Esophagus muscularis mucosa (tissue), 4 donors: Measurements from ENCODE around the gene HOOK1. TPM values are rescaled to one million over a fixed set of nuclear protein-coding genes. Genes with fewer than 3 reads are reported as not detected.

Source experiments
- DNase-seq: peaks from one replicate; pipeline ENCODE4 v3.0.0-alpha.2; 2017; ENCODE audit errors: extremely low spot score
- H3K27ac ChIP-seq, 4 donors: fragments of 200-600 bp; sonication (generic); replicated peaks in 1 of 4; 1 replicate in 3 of 4; 2 replicates in 1 of 4; pipeline ENCODE4 v1.5.1; 2016 to 2019; ENCODE audit warnings: mild to moderate bottlenecking in 1 of 4
- H3K27me3 ChIP-seq, 4 donors: fragments of 200-600 bp; sonication (generic); one replicate each; pipeline versions ENCODE4 v1.5.1 to v1.6.0; 2016 to 2019
- H3K36me3 ChIP-seq, 4 donors: fragments of 200-600 bp; sonication (generic); one replicate each; pipeline ENCODE4 v1.5.1; 2016 to 2019
- H3K4me1 ChIP-seq, 4 donors: fragments of 200-600 bp; sonication (generic); one replicate each; pipeline ENCODE4 v1.5.1; 2016 to 2019
- H3K4me3 ChIP-seq, 4 donors: fragments of 200-600 bp; sonication (generic); 1 replicate in 2 of 4; 2 replicates in 2 of 4; pipeline ENCODE4 v1.5.1; 2016 to 2019; ENCODE audit warnings: mild to moderate bottlenecking in 4 of 4, moderate library complexity in 1 of 4
- H3K9me3 ChIP-seq, 4 donors: fragments of 200-600 bp; sonication (generic); 1 replicate in 3 of 4; 2 replicates in 1 of 4; pipeline ENCODE4 v1.5.1; 2016 to 2019
- CTCF ChIP-seq, 3 experiments: fragments of 200-600 bp in 2 of 3; fragments of 450-650 bp in 1 of 3; sonication (generic) in 2 of 3; IDR thresholded peaks; one replicate each; pipeline ENCODE4 v1.5.1; 2017 to 2019; ENCODE audit warnings: antibody characterized with exemption in 3 of 3, mild to moderate bottlenecking in 2 of 3, moderate library complexity in 1 of 3
- EP300 ChIP-seq: sonication (generic); formaldehyde crosslinking; IDR thresholded peaks from one replicate; pipeline ENCODE4 v1.6.1; 2017; ENCODE audit warnings: antibody characterized with exemption
- POLR2A ChIP-seq: fragments of 450-650 bp; IDR thresholded peaks from one replicate; pipeline ENCODE4 v1.6.1; 2017; ENCODE audit warnings: antibody characterized with exemption, moderate library complexity, mild to moderate bottlenecking, low read depth
- POLR2AphosphoS5 ChIP-seq, 2 donors: sonication (generic); formaldehyde crosslinking; IDR thresholded peaks; one replicate each; pipeline ENCODE4 v1.6.1; 2017; ENCODE audit warnings: antibody characterized with exemption in 2 of 2
- WGBS: methylation state at CpG from one replicate; pipeline ENCODE4 v1.1.5; 2018; 5-methylcytosine and 5-hydroxymethylcytosine counted together
- intact Hi-C: fragments of 100-400 bp; cut with DNase I; formaldehyde crosslinking; loops from one replicate; pipeline ENCODE4 v1.15.1; 2023
- total RNA-seq, 4 donors: library from RNA; depleted of rRNA; stranded (reverse); fragments of >200 nt; gene quantifications; one replicate each; pipeline versions ENCODE4 v1.1.0 to v1.2.1, GENCODE V29; 2016

Gene HOOK1
- total RNA-seq, 4 donors from 2014 or later, result under 0.01 to 0.33 (median 0.15) TPM

- intact Hi-C loops, result no loop called here
- WGBS, result 57% methylated on average over 7 of the region's 7 CpGs
- no peak for DNase-seq
- H3K9me3 ChIP-seq, result no peaks in the 10 kb centered on the region
- H3K27ac ChIP-seq, result no peak overlapping the region
- peaks cover 0 to 13% (median 11%) of the 10 kb centered on the region in 4 donors for H3K4me1 ChIP-seq
- TF ChIP-seq POLR2AphosphoS5 (IDR thresholded peaks at IDR 0.05) (no peak), POLR2A (no peak), EP300 (no peak), CTCF (IDR thresholded peaks at IDR 0.05) (no peak)
- no peaks in the 10 kb centered on the region for H3K36me3 ChIP-seq
- H3K27me3 ChIP-seq, result no peaks in the 10 kb centered on the region
- H3K4me3 ChIP-seq, result no peak overlapping the region
Observed at GRCh38 chr1:59776960-59777852, 37.5 kb upstream of the HOOK1 start.

DNA sequence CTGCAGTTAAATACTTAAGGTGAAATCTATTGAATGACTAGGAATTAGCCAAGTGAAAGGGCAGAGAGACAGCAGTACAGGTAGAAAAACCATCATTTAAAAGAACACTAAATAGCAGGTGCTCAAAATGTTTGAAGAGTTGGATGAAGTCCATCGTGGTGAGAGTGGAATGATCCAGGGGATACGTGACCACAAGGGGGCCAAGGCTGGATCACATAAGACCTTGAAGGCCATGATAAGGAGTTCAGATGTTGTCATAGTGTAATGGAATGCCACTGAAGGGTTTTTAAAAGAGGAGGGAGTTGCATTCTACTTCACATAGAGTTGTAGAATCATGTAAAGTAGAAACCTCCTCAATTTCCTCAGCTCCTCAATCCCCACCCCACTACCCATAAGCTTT lies 34.8 kb upstream of the HOOK1 start:
- Histone ChIP-seq H3K27me3 (no peaks in the 10 kb centered on the region), H3K4me3 (no peak overlapping the region), H3K27ac (no peak overlapping the region), H3K36me3 (no peaks in the 10 kb centered on the region), H3K4me1 (peaks cover 0 to 13% (median 11%) of the 10 kb centered on the region in 4 donors), H3K9me3 (no peaks in the 10 kb centered on the region)
- intact Hi-C loops, result no loop called here
- TF ChIP-seq CTCF (IDR thresholded peaks at IDR 0.05), result no peak
- DNase-seq, result no peak
- WGBS, result 83% methylated on average over 2 of the region's 2 CpGs

- Histone ChIP-seq H3K27ac (no peak overlapping the region), H3K27me3 (no peaks in the 10 kb centered on the region), H3K4me1 (no peaks in the 10 kb centered on the region), H3K36me3 (no peaks in the 10 kb centered on the region), H3K9me3 (peaks cover 0 to 8% (median 0%) of the 10 kb centered on the region in 4 donors), H3K4me3 (no peak overlapping the region)
- TF ChIP-seq POLR2A (no peak), EP300 (no peak), POLR2AphosphoS5 (IDR thresholded peaks at IDR 0.05) (no peak), CTCF (IDR thresholded peaks at IDR 0.05) (no peak)
- no peak for DNase-seq
- intact Hi-C loops, result no loop called here
Observed at GRCh38 chr1:59788825-59789224, 25.9 kb upstream of the HOOK1 start.

DNA sequence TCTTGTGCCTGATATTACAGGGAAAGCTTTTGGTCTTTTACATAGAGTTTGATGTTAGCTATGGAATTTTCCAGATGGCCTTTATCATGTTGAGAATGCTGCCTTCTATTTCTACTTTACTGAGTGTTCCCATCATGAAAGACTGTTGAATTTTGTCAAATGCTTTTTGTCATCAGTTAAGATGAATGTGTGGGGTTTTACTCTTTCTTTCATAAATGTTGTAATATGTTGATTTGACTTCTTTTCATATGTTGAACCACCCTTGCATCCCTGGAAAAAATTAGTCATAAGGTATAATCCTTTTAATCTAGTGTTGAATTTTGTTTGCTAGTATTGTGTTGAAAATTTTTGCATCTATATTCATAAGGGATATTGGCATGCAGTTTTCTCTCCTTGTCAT lies 16.1 kb upstream of the HOOK1 start:
- intact Hi-C loops, result no loop called here

More for the DNA sequence above, 16.1 kb upstream of the HOOK1 start:
- no peak overlapping the region for H3K27ac ChIP-seq
- no peak for DNase-seq
- H3K9me3 ChIP-seq, result peaks cover 0 to 9% (median 2%) of the 10 kb centered on the region in 4 donors
- TF ChIP-seq EP300, result no peak
- TF ChIP-seq POLR2A, result no peak
- TF ChIP-seq POLR2AphosphoS5 (IDR thresholded peaks at IDR 0.05), result no peak
- no peak for TF ChIP-seq CTCF (IDR thresholded peaks at IDR 0.05)
- no peak overlapping the region for H3K4me3 ChIP-seq
- H3K36me3 ChIP-seq, result no peaks in the 10 kb centered on the region
- H3K27me3 ChIP-seq, result no peaks in the 10 kb centered on the region
- H3K4me1 ChIP-seq, result no peaks in the 10 kb centered on the region
